ENCODE measurements around the gene HS3ST2.

Gene HS3ST2

DNA sequence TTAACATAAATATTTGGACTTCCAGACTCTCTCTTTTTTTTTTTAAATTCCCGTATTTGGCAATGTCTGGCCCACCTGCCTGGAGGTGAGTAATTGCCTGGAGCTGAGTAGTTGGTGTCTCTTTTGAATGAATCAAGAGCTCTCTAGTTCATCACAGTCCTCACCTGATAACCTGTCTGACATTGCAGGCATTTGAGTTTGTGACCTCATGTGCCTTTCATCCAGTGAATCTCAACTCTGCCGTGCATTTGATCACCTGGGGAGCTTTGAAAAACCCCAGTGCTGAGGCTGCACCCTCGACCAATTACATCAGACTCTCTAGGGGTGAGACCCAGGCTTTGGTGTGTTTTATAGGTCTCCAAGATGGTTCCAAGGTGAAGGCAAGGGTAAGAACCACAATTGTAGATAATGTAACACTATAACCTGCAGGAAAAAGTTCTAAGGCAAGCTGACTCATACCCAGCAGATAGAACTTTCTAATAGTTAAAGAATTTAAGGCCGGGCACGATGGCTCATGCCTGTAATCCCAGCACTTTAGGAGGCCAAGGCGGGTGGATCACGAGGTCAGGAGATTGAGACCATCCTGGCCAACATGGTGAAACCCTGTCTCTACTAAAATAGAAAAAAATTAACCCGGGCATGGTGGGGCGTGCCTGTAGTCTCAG, 24.5 kb upstream of the HS3ST2 start:
- no peak for DNase-seq (ENCODE audit: extremely low read depth, low read depth)
- TF ChIP-seq, protein P1, sequence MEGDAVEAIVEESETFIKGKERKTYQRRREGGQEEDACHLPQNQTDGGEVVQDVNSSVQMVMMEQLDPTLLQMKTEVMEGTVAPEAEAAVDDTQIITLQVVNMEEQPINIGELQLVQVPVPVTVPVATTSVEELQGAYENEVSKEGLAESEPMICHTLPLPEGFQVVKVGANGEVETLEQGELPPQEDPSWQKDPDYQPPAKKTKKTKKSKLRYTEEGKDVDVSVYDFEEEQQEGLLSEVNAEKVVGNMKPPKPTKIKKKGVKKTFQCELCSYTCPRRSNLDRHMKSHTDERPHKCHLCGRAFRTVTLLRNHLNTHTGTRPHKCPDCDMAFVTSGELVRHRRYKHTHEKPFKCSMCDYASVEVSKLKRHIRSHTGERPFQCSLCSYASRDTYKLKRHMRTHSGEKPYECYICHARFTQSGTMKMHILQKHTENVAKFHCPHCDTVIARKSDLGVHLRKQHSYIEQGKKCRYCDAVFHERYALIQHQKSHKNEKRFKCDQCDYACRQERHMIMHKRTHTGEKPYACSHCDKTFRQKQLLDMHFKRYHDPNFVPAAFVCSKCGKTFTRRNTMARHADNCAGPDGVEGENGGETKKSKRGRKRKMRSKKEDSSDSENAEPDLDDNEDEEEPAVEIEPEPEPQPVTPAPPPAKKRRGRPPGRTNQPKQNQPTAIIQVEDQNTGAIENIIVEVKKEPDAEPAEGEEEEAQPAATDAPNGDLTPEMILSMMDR (IDR thresholded peaks at IDR 0.05; ENCODE audit: low read depth, low read length), result no peak

DNA sequence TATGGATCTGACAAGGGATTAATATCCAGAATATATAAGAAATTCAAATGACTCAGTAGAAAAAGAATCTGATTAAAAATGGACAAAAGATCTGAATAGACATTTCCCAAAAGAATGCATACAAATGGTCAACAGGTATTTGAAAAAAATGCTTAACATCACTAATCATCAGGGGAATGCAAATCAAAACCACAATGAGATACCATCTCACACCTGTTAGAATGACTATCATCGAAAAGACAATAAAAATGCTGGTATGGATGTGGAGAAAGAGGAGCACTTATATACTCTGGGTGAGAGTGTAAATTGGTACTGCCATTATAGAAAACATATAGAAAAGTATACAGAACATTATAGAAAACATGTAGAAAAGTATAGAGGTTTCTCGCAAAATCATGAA, 16.4 kb upstream of the HS3ST2 start:
- DNase-seq (ENCODE audit: extremely low read depth, low read depth), result no peak
- TF ChIP-seq, protein P1 (IDR thresholded peaks at IDR 0.05; ENCODE audit: low read depth, low read length), result no peak

DNA sequence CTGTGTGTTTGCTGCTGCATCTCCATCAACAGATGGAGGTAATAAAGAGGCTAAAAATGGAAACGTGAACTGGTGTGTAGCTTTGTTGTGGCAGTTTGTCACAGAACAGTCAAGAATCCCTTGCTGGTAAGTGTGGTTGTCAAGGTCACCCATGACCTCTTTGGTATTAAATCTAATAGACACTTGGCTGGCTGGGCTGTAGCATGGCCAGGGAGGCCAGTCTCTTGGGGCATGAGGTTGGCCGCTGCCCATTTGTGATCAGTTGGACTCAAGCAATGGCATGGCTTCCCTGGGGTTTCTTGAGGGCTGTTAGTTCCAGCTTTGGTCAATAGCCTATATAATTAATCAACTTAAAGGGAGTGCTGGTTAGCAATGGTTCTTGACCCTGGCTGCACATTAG, 14.8 kb upstream of the HS3ST2 start:
- TF ChIP-seq, protein P1 (IDR thresholded peaks at IDR 0.05; ENCODE audit: low read depth, low read length), result no peak
- no peak for DNase-seq (ENCODE audit: extremely low read depth, low read depth)

DNA sequence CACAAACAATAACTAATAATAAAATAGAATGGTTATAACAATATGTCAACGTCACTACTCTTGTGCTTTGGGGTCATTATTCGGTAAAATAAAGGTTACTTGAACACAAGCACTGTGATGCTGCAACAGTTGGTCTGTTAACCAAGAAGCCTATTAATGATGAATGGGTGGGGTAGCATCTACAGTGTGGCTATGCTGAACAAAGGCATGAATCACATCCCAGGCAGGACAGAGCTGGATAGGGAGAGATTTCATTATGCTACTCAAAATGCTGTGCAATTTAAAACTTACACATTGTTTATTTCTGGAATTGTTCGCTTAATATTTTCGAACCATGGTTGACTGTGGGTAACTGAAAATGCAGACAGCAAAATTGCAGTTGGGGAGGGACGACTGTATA, 9.1 kb upstream of the HS3ST2 start:
- TF ChIP-seq, protein P1 (IDR thresholded peaks at IDR 0.05; ENCODE audit: low read depth, low read length), result no peak
- no peak for DNase-seq (ENCODE audit: extremely low read depth, low read depth)

DNA sequence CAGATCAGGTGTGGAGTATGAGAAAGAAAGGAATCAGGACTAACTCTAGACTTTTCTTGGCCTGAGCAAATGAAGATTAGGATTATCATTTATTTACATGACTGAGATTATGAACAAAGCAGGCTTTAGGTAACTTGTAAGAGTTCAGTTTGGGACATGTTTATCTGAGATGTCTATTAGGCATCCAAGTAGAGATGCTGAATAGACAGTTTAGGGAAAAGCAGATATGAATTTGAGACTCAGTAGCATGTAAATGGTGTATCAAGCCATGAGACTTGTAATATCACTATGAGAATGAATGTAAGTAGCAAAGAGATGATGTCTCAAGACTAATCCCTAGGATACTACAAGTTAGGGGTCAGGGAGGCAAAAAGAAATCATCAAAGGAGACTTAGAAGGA, 8.6 kb upstream of the HS3ST2 start:
- TF ChIP-seq, protein P1 (IDR thresholded peaks at IDR 0.05; ENCODE audit: low read depth, low read length), result no peak
- no peak for DNase-seq (ENCODE audit: extremely low read depth, low read depth)

DNA sequence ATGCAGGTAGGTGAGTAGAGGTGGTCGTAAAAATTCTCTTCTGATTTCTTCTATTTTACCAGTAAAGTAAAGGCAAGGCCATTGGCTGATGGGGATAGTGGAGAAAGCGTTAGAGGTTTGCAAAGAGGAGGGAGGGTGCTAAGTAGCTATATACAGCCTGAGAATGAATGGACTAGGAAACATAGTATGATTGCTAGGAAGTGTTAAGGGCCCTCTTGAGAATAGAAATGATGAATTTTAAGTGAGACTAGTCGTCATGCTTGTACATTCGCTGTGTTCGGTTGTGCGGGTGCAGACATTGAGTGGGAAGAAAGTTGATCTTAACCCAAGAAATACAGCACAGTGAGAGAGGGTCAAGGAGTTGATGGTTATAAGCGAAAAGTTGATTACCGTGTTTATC, 7.2 kb upstream of the HS3ST2 start:
- TF ChIP-seq, protein P1 (IDR thresholded peaks at IDR 0.05; ENCODE audit: low read depth, low read length), result no peak

DNA sequence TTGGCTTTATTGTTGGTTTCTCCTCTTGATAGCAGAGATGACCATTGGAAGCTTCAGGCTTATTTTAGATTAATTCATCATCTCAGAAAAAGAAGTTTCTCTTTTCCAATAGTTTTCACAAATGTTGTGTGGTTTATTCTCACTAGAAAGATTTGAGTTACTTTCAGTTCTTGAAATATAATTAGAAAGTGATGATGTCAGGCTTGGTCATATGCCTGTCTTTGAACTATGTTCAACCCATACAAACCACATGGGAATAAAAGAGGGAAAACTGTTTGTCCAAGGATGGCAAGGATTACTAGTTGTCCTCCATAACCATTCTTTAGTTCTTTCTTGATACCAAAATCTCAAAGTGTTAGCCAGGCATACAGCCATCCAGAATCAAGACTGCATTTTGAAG, 3.7 kb upstream of the HS3ST2 start:
- TF ChIP-seq, protein P1 (IDR thresholded peaks at IDR 0.05; ENCODE audit: low read depth, low read length), result no peak
- no peak for DNase-seq (ENCODE audit: extremely low read depth, low read depth)

More for the DNA sequence above, 7.2 kb upstream of the HS3ST2 start:
- no peak for DNase-seq (ENCODE audit: extremely low read depth, low read depth)
